HepG2 (cell line): Measurements from ENCODE around the gene CHRD. TPM values are rescaled to one million over a fixed set of nuclear protein-coding genes. Genes with fewer than 3 reads are reported as not detected.

Experiments used
- FOSL1 ChIP-seq: sonication (generic); formaldehyde crosslinking; IDR thresholded peaks from 2 replicates; pipeline ENCODE4 v1.9.0; 2021; ENCODE audit warnings: missing genetic modification reagents, borderline replicate concordance
- HDAC1 ChIP-seq: sonication (generic); formaldehyde crosslinking; IDR thresholded peaks from 2 replicates; pipeline ENCODE4 v1.5.1; 2020; ENCODE audit warnings: mild to moderate bottlenecking, missing genetic modification reagents
- IRF2 ChIP-seq: IDR thresholded peaks from 2 replicates; pipeline ENCODE4 v1.6.1; 2018; ENCODE audit warnings: missing genetic modification reagents, missing compliant biosample characterization
- MED13 ChIP-seq: sonication (generic); formaldehyde crosslinking; IDR thresholded peaks from 2 replicates; pipeline ENCODE4 v1.5.0; 2020; ENCODE audit warnings: missing genetic modification reagents
- RXRB ChIP-seq: IDR thresholded peaks from 2 replicates; pipeline ENCODE4 v1.6.1; 2016; ENCODE audit warnings: borderline replicate concordance, missing genetic modification reagents, missing compliant biosample characterization
- SOX13 ChIP-seq, 3 experiments: fragments of 450-650 bp in 1 of 3; sonication (generic) in 1 of 3; formaldehyde crosslinking in 1 of 3; IDR thresholded peaks in 2 of 3; conservative IDR thresholded peaks in 1 of 3; 2 replicates each; pipeline versions ENCODE4 v1.5.0 to v1.6.1; 2016 to 2020; ENCODE audit warnings: antibody characterized with exemption in 1 of 3, mild to moderate bottlenecking in 1 of 3, missing compliant biosample characterization in 1 of 3, missing genetic modification reagents in 1 of 3, moderate library complexity in 1 of 3
- TARDBP ChIP-seq: sonication (generic); formaldehyde crosslinking; IDR thresholded peaks from 2 replicates; pipeline ENCODE4 v1.8.0; 2022; ENCODE audit warnings: mild to moderate bottlenecking, missing genetic modification reagents
- TCF7 ChIP-seq: sonication (generic); IDR thresholded peaks from 2 replicates; pipeline ENCODE4 v1.6.1; 2016; ENCODE audit warnings: antibody characterized with exemption, low read depth
- ZC3H4 ChIP-seq: sonication (generic); formaldehyde crosslinking; IDR thresholded peaks from 2 replicates; pipeline ENCODE4 v1.4.0; 2020; ENCODE audit warnings: missing genetic modification reagents, borderline replicate concordance
- ZNF180 ChIP-seq: sonication (generic); formaldehyde crosslinking; IDR thresholded peaks from 2 replicates; pipeline ENCODE4 v1.4.0; 2020; ENCODE audit warnings: low read depth, missing genetic modification reagents, borderline replicate concordance
- ZNF460 ChIP-seq: sonication (generic); formaldehyde crosslinking; IDR thresholded peaks from 2 replicates; pipeline ENCODE4 v1.5.1; 2020; ENCODE audit warnings: missing genetic modification reagents, mild to moderate bottlenecking, borderline replicate concordance
- ZNF567 ChIP-seq: sonication (generic); formaldehyde crosslinking; IDR thresholded peaks from 2 replicates; pipeline ENCODE4 v1.8.1; 2023; ENCODE audit warnings: mild to moderate bottlenecking, missing genetic modification reagents, borderline replicate concordance
- ZNF687 ChIP-seq: sonication (generic); formaldehyde crosslinking; IDR thresholded peaks from 2 replicates; pipeline ENCODE4 v1.5.1; 2020; ENCODE audit warnings: mild to moderate bottlenecking, missing genetic modification reagents, moderate library complexity
- ZNF770 ChIP-seq: sonication (generic); formaldehyde crosslinking; IDR thresholded peaks from 2 replicates; pipeline ENCODE4 v1.5.0; 2020; ENCODE audit warnings: mild to moderate bottlenecking, missing genetic modification reagents
- ZXDC ChIP-seq: sonication (generic); formaldehyde crosslinking; IDR thresholded peaks from 2 replicates; pipeline ENCODE4 v1.5.0; 2020; ENCODE audit warnings: mild to moderate bottlenecking, missing genetic modification reagents
- polyA plus RNA-seq, 8 experiments: library from polyadenylated mRNA; depleted of rRNA in 3 of 8; stranded (reverse) in 7 of 8; unstranded in 1 of 8; fragments of >200 nt; fragmentation: Illumina TruSeq in 4 of 8; extraction: Trizol in 4 of 8; gene quantifications; 2 replicates each; pipeline versions ENCODE4 v1.2.1 to v1.2.3, GENCODE V29; 2011 to 2016; ENCODE audit warnings: low read depth in 4 of 8, missing spikeins in 1 of 8, mixed read lengths in 1 of 8; ENCODE audit not compliant: insufficient read depth in 1 of 8
- total RNA-seq, 5 experiments: library from RNA; depleted of rRNA; stranded (reverse); fragments of >200 nt; fragmentation: Illumina TruSeq; extraction: Trizol; gene quantifications; 2 replicates each; pipeline ENCODE4 v1.2.3, GENCODE V29; 2016; ENCODE audit warnings: low read depth in 1 of 5

The CHRD gene
- total and polyA plus RNA-seq, 2 of the 13 experiments (the other 11 are each of a cell fraction or from before 2014, with no cell fraction given) = 22.2 to 35.2 TPM

GRCh38 chr3:184415203-184415490 is 35.3 kb downstream of the CHRD start (continued):
- TF ChIP-seq ZNF687 (CRISPR knock-in tag) (no peak), MED13 (CRISPR knock-in tag) (no peak), IRF2 (no peak), ZNF180 (CRISPR knock-in tag) (no peak), ZNF770 (CRISPR knock-in tag) (no peak), ZC3H4 (CRISPR knock-in tag) (no peak), ZNF460 (CRISPR knock-in tag) (no peak), SOX13 (IDR thresholded peaks at IDR 0.05) (no peak), SOX13 (CRISPR knock-in tag; conservative IDR thresholded peaks at IDR 0.05 in 1 of 2, IDR thresholded peaks at IDR 0.05 in 1 of 2) (0 out of 4 replicates have a peak, but pooled peaks of 1 of the 2 experiments have one; percentile 28), TCF7 (peak; percentile 53), FOSL1 (CRISPR knock-in tag) (no peak), ZXDC (CRISPR knock-in tag) (no peak), HDAC1 (CRISPR knock-in tag) (no peak), TARDBP (CRISPR knock-in tag) (no peak), ZNF567 (CRISPR knock-in tag) (no peak), RXRB (no peak)
